Epithelial cell of prostate (primary cell): Measurements from ENCODE around the gene IFIT3.
"Not testable (repeated sequence)": the region's sequence is repeated elsewhere in the genome, so short reads cannot be mapped to it uniquely, and the experiment has no call there.

Experiments used
- DNase-seq: peaks from one replicate; pipeline ENCODE4 v3.0.0-alpha.2; 2011; ENCODE audit warnings: low read depth, low spot score
- H3K27ac ChIP-seq: fragments of 450-650 bp; 2 replicates; pipeline ENCODE4 v1.5.1; 2017; ENCODE audit warnings: mild to moderate bottlenecking

The IFIT3 gene

GRCh38 chr10:89302625-89303024, 25.2 kb upstream of the IFIT3 start:
- peak overlapping the region; percentile 71 for H3K27ac ChIP-seq
- DNase-seq, result no peak

- H3K27ac ChIP-seq, result peak overlapping the region; percentile 71
- DNase-seq, result no peak
Observed at GRCh38 chr10:89303161-89303560, 24.6 kb upstream of the IFIT3 start.

GRCh38 chr10:89304026-89304425, 23.8 kb upstream of the IFIT3 start:
- DNase-seq, result no peak
- no peak overlapping the region for H3K27ac ChIP-seq

- no peak overlapping the region for H3K27ac ChIP-seq
- no peak for DNase-seq
Observed at GRCh38 chr10:89304446-89304845, 23.4 kb upstream of the IFIT3 start.

GRCh38 chr10:89304925-89305324, 22.9 kb upstream of the IFIT3 start:
- DNase-seq, result no peak
- no peak overlapping the region for H3K27ac ChIP-seq

GRCh38 chr10:89305766-89306433, 21.9 kb upstream of the IFIT3 start:
- no peak for DNase-seq
- H3K27ac ChIP-seq, result no peak overlapping the region

- no peak overlapping the region for H3K27ac ChIP-seq
- DNase-seq, result no peak
Observed at GRCh38 chr10:89306434-89307268, 21.1 kb upstream of the IFIT3 start.

- DNase-seq, result no peak
- no peak overlapping the region for H3K27ac ChIP-seq
Observed at GRCh38 chr10:89307269-89307577, 20.6 kb upstream of the IFIT3 start.

- H3K27ac ChIP-seq, result no peak overlapping the region
- DNase-seq, result no peak
Observed at GRCh38 chr10:89308266-89308665, 19.5 kb upstream of the IFIT3 start.

GRCh38 chr10:89308736-89309135, 19.1 kb upstream of the IFIT3 start:
- DNase-seq, result no peak
- H3K27ac ChIP-seq, result no peak overlapping the region

GRCh38 chr10:89309156-89310055, 18.4 kb upstream of the IFIT3 start:
- DNase-seq, result no peak
- no peak overlapping the region for H3K27ac ChIP-seq

- H3K27ac ChIP-seq, result no peak overlapping the region
- DNase-seq, result no peak
Observed at GRCh38 chr10:89310056-89310893, 17.5 kb upstream of the IFIT3 start.

GRCh38 chr10:89312973-89313372, 14.8 kb upstream of the IFIT3 start:
- DNase-seq, result no peak
- no peak overlapping the region for H3K27ac ChIP-seq

- DNase-seq, result no peak
- no peak overlapping the region for H3K27ac ChIP-seq
Observed at GRCh38 chr10:89314676-89315075, 13.1 kb upstream of the IFIT3 start.

- not testable (repeated sequence) for DNase-seq, H3K27ac ChIP-seq
Observed at GRCh38 chr10:89318047-89318446, 9.8 kb upstream of the IFIT3 start.

GRCh38 chr10:89325081-89325480, 2.7 kb upstream of the IFIT3 start:
- H3K27ac ChIP-seq, DNase-seq: not testable (repeated sequence)

- not testable (repeated sequence) for DNase-seq, H3K27ac ChIP-seq
Observed at GRCh38 chr10:89325856-89326255, 1.9 kb upstream of the IFIT3 start.

- no peak overlapping the region for H3K27ac ChIP-seq
- no peak for DNase-seq
Observed at GRCh38 chr10:89329151-89329550, 1.4 kb downstream of the IFIT3 start.

- not testable (repeated sequence) for DNase-seq, H3K27ac ChIP-seq
Observed at GRCh38 chr10:89330014-89330413, 2.2 kb downstream of the IFIT3 start.
